GM19025 (cell line): ENCODE results near the gene TUBA4B.
A peak's percentile ranks its signal among the peaks of the same experiment; 100 is the strongest.

Source experiments
- ATAC-seq: cut with Tn5 transposase; IDR thresholded peaks from one replicate; pipeline ENCODE4 v1.9.1; 2021; ENCODE audit warnings: mild to moderate bottlenecking, low read depth, moderate library complexity; ENCODE audit not compliant: unreplicated experiment

The TUBA4B gene

GRCh38 chr2:219252900-219253752 is at the start of gene TUBA4B:
TSS of gene TUBA4B (plus strand) at chr2:219253243. CDS start at chr2:219253408, 165 bp downstream.
- ATAC-seq = no peak

GRCh38 chr2:219204425-219205164 is 48.4 kb upstream of the TUBA4B start:
- no peak for ATAC-seq

DNA sequence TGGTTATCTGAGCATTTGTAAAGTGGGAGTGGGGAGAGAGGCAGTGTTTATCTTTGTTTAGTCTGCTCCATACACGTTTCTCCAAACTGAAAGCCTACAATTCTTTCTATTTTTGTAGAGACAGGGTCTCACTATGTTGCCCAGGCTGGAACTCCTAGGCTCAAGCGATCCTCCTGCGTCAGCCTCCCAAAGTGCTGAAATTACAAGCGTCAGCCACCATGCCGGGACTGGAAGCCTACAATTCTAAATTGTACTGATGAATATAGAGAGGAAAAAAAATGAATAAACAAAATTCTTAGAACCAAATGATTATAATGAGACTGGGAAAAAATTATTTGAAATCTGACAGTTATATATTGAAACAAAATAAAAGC is 47.9 kb upstream of the TUBA4B start:
- ATAC-seq = no peak

- ATAC-seq = no peak
These were observed 47.1 kb upstream of the TUBA4B start for GRCh38 chr2:219205981-219206327.

DNA sequence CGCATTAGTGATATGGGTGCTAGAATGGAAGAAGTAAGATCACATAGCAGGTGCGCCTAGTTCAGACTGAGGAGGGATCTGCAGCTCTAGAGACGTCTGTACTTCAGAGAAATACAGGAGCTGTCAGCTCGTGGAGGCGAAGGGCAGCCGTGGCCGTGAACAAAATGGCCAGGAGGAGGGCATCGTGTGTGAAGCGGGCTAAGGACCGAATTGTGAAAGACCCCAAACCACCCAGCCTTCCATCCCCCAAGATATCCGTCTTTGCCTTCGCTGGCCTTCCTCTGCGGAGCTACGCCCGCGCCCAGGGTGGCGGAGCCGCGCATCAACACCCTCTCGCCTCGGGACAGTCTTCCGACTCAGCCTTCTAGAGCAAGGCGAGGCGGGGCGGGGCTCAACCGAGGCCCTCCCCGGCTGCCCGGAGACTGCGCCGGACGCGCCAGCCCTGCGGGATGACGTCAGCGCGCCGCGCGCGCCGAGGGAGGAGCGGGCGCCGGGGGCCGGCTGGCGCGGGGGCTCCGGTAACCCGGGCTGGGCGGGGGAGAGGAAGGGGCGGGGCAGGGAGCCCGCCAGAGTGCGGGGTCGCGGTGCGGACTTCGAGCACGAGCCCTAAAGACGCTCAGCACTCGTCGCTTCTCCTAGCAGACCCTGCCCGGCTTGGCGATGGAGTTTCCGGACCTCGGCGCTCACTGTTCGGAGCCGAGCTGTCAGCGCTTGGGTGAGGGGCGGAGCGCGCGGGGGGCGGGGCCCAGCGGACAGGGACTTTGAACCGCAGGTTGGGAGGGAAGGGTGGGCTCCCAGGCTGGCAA is 46.5 kb upstream of the TUBA4B start, which contains the start of gene ZFAND2B:
TSS of gene ZFAND2B (plus strand) at position 455 of the 806 bp plus-strand sequence. CDS start at position 661, 206 bp downstream.
- ATAC-seq = peak; percentile 94

DNA sequence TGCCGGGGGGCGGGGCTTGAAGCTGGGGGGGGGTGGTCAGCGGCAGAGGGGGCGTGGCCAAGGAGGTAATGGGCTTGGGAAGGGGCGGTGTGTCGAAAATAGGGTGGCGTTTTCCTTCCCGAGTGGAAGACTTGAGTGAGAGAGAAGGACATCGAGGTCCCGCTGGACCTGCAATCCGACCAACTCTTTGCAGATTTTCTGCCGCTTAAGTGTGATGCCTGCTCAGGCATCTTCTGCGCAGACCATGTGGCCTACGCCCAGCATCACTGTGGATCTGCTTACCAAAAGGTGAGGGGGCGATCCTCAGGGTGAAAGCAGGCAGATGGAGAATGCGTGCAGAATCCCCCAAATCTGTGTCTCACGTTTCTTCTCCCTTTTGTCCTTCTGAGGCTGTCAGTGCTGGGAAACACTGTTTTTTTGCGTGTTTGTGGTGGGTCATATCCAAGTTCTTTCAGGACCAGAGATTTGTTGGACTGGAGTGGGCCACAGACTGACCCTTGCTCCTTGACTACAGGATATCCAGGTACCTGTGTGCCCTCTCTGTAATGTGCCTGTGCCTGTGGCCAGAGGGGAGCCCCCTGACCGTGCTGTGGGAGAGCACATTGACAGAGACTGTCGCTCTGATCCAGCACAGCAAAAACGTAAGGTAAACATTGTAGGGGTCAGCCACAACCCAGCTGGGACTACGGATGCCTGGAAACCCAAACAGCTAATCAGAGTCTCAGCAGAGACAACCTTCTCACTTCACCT is 45.7 kb upstream of the TUBA4B start:
- ATAC-seq = no peak

GRCh38 chr2:219207884-219208740 is 44.9 kb upstream of the TUBA4B start:
- no peak for ATAC-seq

- ATAC-seq = no peak
These were observed 43.5 kb upstream of the TUBA4B start for GRCh38 chr2:219209236-219210195.

DNA sequence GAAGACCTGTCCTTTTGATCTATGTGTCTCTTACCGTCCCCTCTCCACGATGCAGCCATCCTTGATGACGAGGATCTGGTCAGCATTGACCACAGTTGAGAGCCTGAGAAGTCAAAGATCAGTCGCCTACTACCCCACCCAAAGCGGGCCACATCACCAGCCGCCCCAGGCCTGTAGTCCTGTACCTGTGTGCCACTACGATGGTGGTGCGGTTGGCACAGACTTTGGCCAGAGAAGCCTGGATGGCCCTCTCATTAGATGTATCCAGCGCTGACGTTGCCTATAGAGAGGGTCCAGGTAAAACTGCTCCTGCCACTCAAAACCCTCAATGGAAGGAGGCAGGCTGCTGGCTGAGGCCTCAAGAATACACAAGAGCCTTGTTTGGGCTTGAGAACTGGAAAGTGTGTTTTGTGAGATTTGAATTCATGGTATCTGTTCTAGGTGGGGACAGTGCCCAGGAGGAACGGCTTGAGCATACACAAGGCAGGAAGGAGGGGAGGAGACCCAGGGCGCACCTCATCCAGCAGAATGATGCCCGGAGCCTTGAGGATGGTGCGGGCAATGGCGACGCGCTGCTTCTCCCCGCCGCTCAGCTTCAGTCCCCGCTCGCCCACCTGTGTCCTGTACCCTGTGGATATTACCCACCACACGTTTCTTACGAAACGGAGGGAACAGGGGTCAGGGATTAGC is 42.7 kb upstream of the TUBA4B start:
- ATAC-seq = no peak

- no peak for ATAC-seq
These were observed 42.1 kb upstream of the TUBA4B start for GRCh38 chr2:219210886-219211362.

- no peak for ATAC-seq
These were observed 40.0 kb upstream of the TUBA4B start for GRCh38 chr2:219213026-219213415.

DNA sequence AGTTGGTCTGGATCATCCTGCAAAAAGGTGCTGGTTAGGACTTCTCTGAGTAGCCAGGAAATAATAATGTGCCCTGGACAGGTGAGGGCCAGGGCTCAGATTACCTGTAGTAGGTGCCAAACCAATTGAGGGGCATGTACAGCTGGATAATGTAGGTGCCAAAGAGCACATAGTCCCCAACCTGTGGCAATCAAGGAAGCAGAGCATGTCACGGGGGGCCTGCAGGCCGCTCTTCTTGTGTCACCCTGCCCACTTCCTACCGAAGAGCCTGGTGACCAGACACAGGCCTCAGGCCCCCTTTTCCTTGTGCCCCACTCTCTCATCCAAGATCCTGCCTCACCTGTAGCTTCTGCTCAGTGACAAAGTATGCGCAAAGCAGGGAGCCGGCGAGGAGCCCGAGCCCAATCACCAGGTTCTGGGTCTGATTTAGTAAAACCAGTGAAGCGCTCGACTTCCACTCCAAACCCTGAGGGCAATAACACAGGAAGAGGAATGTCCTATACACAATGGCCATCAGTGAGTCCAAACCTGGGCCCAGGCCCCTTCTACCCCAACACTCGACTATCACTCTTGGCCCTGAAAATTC is 39.5 kb upstream of the TUBA4B start:
- ATAC-seq = no peak

DNA sequence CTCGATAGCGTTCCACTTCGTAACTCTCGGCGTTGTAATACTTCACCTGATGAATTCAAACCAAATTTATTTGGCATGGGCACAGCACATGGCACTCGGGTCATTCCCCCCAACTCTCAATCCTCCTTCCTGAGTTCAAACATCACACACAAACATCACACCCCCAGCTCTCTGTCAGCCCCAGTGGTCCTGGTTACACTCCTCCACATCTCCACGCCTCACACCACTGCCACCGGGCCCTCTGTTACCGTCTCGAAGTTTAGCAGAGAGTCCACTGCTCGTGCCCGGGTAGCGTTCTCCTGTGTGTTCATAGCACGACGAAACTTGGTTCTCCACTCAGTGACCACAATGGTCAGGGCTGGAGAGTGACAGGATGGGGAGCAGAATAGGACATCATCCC is 38.9 kb upstream of the TUBA4B start:
- ATAC-seq = no peak

DNA sequence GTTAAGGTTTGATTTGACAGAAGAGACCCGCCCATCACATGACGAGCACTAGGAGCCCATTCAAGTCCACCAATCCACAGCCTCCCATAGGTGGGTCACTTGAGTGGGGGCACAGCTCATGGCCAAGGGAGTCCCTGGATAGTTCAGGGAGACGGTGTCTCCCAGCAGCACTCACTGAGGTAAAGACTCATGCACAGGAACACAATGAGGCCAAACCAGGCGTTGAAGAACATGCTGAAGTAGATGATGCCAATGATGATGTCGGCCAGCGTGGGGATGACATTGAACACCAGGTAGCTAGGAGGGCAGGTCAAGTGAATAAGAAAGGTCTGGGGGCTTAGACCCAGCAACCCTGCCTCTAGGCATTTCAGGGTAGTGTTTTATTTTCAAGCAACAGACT is 38.3 kb upstream of the TUBA4B start:
- ATAC-seq = no peak

- no peak for ATAC-seq
These were observed 37.0 kb upstream of the TUBA4B start for GRCh38 chr2:219215871-219216534.

DNA sequence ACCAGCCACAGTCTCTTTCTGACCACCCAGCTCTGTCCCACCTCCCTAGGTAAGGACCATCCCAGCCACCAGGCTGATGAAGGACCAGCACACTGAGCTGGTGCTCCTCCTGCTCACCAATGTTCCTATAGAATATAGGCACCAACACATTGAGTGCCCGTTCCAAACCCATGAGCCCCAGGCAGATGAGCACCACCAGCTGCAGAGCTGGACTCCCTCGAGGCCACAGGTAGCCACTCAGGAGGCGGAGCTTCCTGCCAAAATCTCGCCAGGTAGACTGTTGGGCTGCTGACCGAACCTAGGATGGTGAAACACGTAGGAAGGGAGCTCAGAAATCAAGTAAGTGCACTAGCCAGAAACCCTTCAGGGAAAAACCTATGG is 36.5 kb upstream of the TUBA4B start:
- ATAC-seq = no peak
